K562 (cell line): ENCODE measurements around the gene MYH9. TPM values are rescaled to one million over a fixed set of nuclear protein-coding genes. Genes with fewer than 3 reads are reported as not detected.
A peak's percentile ranks its signal among the peaks of the same experiment; 100 is the strongest.

Source experiments
- BMI1 ChIP-seq: fragments of 150-350 bp; IDR thresholded peaks from 2 replicates; pipeline ENCODE4 v1.6.1; 2014; ENCODE audit warnings: low read length
- PRDM10 ChIP-seq: fragments of 450-650 bp; IDR thresholded peaks from 2 replicates; pipeline ENCODE4 v1.6.1; 2018; ENCODE audit not compliant: partially characterized antibody
- SMAD4 ChIP-seq: fragments of 250-450 bp; sonication (Bioruptor Pico); conservative IDR thresholded peaks from 2 replicates; pipeline ENCODE4 v1.8.0; 2021; ENCODE audit warnings: inconsistent platforms, mild to moderate bottlenecking, moderate library complexity
- SPI1 ChIP-seq: IDR thresholded peaks from 2 replicates; pipeline ENCODE4 v1.6.1; 2011; ENCODE audit warnings: low read depth, low read length, control low read depth, borderline replicate concordance
- THRB ChIP-seq: fragments of 450-650 bp; formaldehyde crosslinking; conservative IDR thresholded peaks from 2 replicates; pipeline ENCODE4 v1.4.0; 2022; ENCODE audit warnings: mild to moderate bottlenecking, missing genetic modification characterization
- ZNF316 ChIP-seq: fragments of 450-650 bp; IDR thresholded peaks from 2 replicates; pipeline ENCODE4 v1.6.1; 2016
- ZNF592 ChIP-seq: fragments of 450-650 bp; IDR thresholded peaks from 2 replicates; pipeline ENCODE4 v1.6.1; 2017; ENCODE audit warnings: antibody characterized with exemption, mild to moderate bottlenecking
- polyA plus RNA-seq, 8 experiments: library from polyadenylated mRNA; depleted of rRNA in 4 of 8; stranded (reverse) in 5 of 8; unstranded in 3 of 8; fragments of >200 nt; fragmentation: Nextera tagmentation in 2 of 8; fragmentation: Illumina TruSeq in 1 of 8; extraction: Ambion mirVana in 2 of 8; extraction: Trizol in 1 of 8; gene quantifications; 2 replicates each; pipeline versions ENCODE4 v1.2.1 to v1.2.3, GENCODE V29; 2011 to 2014; ENCODE audit warnings: inconsistent platforms in 1 of 8, missing spikeins in 1 of 8
- total RNA-seq, 7 experiments: library from RNA; depleted of rRNA in 6 of 7; stranded (reverse); fragments of >200 nt in 6 of 7; fragmentation: Illumina TruSeq in 2 of 7; extraction: Trizol in 2 of 7; gene quantifications; 2 replicates each; pipeline versions ENCODE4 v1.2.1 to v1.2.3, GENCODE V29; 2011 to 2021; ENCODE audit warnings: low replicate concordance in 1 of 7

The MYH9 gene
- total and polyA plus RNA-seq, 9 of the 15 experiments (the other 6 are each of a cell fraction or from before 2014, with no cell fraction given) = 0.71 to 111 (median 24.6) TPM

GRCh38 chr22:36258701-36259614, 128.8 kb downstream of the MYH9 start (continued):
- TF ChIP-seq PRDM10 (peak; percentile 18), SPI1 (peak; percentile 83), SMAD4 (CRISPR knock-in tag) (peak; percentile 60), BMI1 (peak; percentile 55; the same call in 1 of the 2 replicates), ZNF316 (peak; percentile 44; the same call in 1 of the 2 replicates), THRB (CRISPR knock-in tag) (0 out of 2 replicates have a peak, but pooled peaks have one; percentile 17), ZNF592 (peak; percentile 59)
